H1 (cell line): ENCODE data around the gene SSTR3. TPM values are rescaled to one million over a fixed set of nuclear protein-coding genes. Genes with fewer than 3 reads are reported as not detected.

ENCODE experiments used
- CTCF ChIA-PET: fragments of 300-600 bp; sonication (Branson Sonifier 250); formaldehyde crosslinking; loops from one replicate; lab custom pipeline; 2021; ENCODE audit not compliant: partially characterized antibody; lab: Charles Lee
- POLR2A ChIA-PET: fragments of 300-600 bp; sonication (Branson Sonifier 250); formaldehyde crosslinking; loops from one replicate; lab custom pipeline; 2021; ENCODE audit warnings: inconsistent platforms; ENCODE audit not compliant: partially characterized antibody; lab: Charles Lee
- DNase-seq, 2 experiments: peaks; one replicate each; pipeline versions ENCODE4 v3.0.0 to v3.0.0-alpha.2; 2010 to 2022; ENCODE audit warnings: low spot score in 2 of 2, low read depth in 1 of 2, mixed read lengths in 1 of 2
- FAIRE-seq: peaks from 2 replicates; lab custom pipeline; 2011; peaks lifted over from hg19 to GRCh38; lab: Jason Lieb, UNC
- H2AFZ ChIP-seq: 2 replicates; pipeline ENCODE4 v1.8.1; 2012; ENCODE audit warnings: low read length, inconsistent platforms
- H2AK5ac ChIP-seq: 2 replicates; pipeline ENCODE4 v1.6.1; 2013; ENCODE audit warnings: low read depth, low read length
- H2BK120ac ChIP-seq: replicated peaks from 2 replicates; pipeline ENCODE3; 2013; ENCODE audit warnings: low read depth, low read length, inconsistent platforms
- H2BK12ac ChIP-seq: 2 replicates; pipeline ENCODE4 v1.6.1; 2013; ENCODE audit warnings: low read depth, low read length
- H2BK15ac ChIP-seq: 2 replicates; pipeline ENCODE4 v1.6.1; 2013; ENCODE audit warnings: low read length
- H2BK20ac ChIP-seq: 2 replicates; pipeline ENCODE4 v1.6.1; 2013; ENCODE audit warnings: low read length
- H2BK5ac ChIP-seq: 2 replicates; pipeline ENCODE4 v1.6.1; 2013; ENCODE audit warnings: low read depth, low read length
- H3K14ac ChIP-seq: 2 replicates; pipeline ENCODE4 v1.6.1; 2013; ENCODE audit warnings: inconsistent platforms; ENCODE audit not compliant: insufficient read length
- H3K18ac ChIP-seq: 2 replicates; pipeline ENCODE4 v1.6.1; 2013; ENCODE audit warnings: low read length; ENCODE audit errors: extremely low read depth
- H3K23ac ChIP-seq: 2 replicates; pipeline ENCODE4 v1.6.1; 2013; ENCODE audit warnings: inconsistent platforms; ENCODE audit not compliant: insufficient read length
- H3K23me2 ChIP-seq: 2 replicates; pipeline ENCODE4 v1.6.1; 2013; ENCODE audit warnings: low read depth, low read length
- H3K27ac ChIP-seq: 2 replicates; pipeline ENCODE4 v1.6.1; 2011; ENCODE audit warnings: low read depth, low read length, inconsistent platforms
- H3K27me3 ChIP-seq, 4 experiments: replicated peaks in 1 of 4; 1 replicate in 1 of 4; 2 replicates in 3 of 4; pipeline versions ENCODE4 v1.6.1 to v1.8.1; 2011 to 2013; ENCODE audit warnings: low read length in 3 of 4, mild to moderate bottlenecking in 3 of 4, inconsistent platforms in 2 of 4, mixed read lengths in 2 of 4, moderate library complexity in 1 of 4; ENCODE audit not compliant: control insufficient read depth in 3 of 4, insufficient read depth in 3 of 4; ENCODE audit errors: extremely low read depth in 1 of 4
- H3K36me3 ChIP-seq, 4 experiments: 2 replicates each; pipeline versions ENCODE4 v1.6.1 to v1.8.1; 2011 to 2013; ENCODE audit warnings: mild to moderate bottlenecking in 4 of 4, low read length in 3 of 4, moderate library complexity in 2 of 4, control low read depth in 1 of 4, inconsistent platforms in 1 of 4; ENCODE audit not compliant: insufficient read depth in 4 of 4, control insufficient read depth in 2 of 4
- H3K4ac ChIP-seq: replicated peaks from 2 replicates; pipeline ENCODE3; 2013; ENCODE audit warnings: low read length, low read depth, mixed read lengths, inconsistent platforms; ENCODE audit not compliant: insufficient read length
- H3K4me1 ChIP-seq, 4 experiments: replicated peaks in 1 of 4; 1 replicate in 1 of 4; 2 replicates in 3 of 4; pipeline versions ENCODE4 v1.6.1 to v1.8.1; 2011 to 2013; ENCODE audit warnings: low read length in 3 of 4, inconsistent platforms in 2 of 4, mixed read lengths in 1 of 4; ENCODE audit not compliant: insufficient read depth in 4 of 4, control insufficient read depth in 3 of 4
- H3K4me2 ChIP-seq, 2 experiments: 2 replicates each; pipeline versions ENCODE4 v1.6.1 to v1.8.1; 2011 to 2013; ENCODE audit warnings: low read depth in 2 of 2, low read length in 2 of 2, control low read depth in 1 of 2, inconsistent platforms in 1 of 2, mild to moderate bottlenecking in 1 of 2; ENCODE audit not compliant: insufficient read depth in 1 of 2
- H3K4me3 ChIP-seq, 4 experiments: fragments of 200-600, 300-600 bp in 1 of 4; sonication (generic), shearing (Covaris generic), sonication (Bioruptor Twin) in 1 of 4; 2 replicates each; pipeline versions ENCODE4 v1.5.1 to v1.8.1; 2011 to 2016; ENCODE audit warnings: low read length in 4 of 4, low read depth in 3 of 4, control low read depth in 2 of 4, inconsistent platforms in 2 of 4, mild to moderate bottlenecking in 2 of 4, mixed read lengths in 1 of 4, moderate library complexity in 1 of 4; ENCODE audit not compliant: insufficient read depth in 2 of 4; ENCODE audit errors: extremely low read depth in 1 of 4
- H3K56ac ChIP-seq: replicated peaks from 2 replicates; pipeline ENCODE3; 2013; ENCODE audit warnings: low read depth, mild to moderate bottlenecking, mixed read lengths, low read length, inconsistent platforms; ENCODE audit not compliant: insufficient read length
- H3K79me1 ChIP-seq: 2 replicates; pipeline ENCODE4 v1.6.1; 2013; ENCODE audit warnings: low read depth, low read length, control low read depth
- H3K79me2 ChIP-seq, 2 experiments: 2 replicates each; pipeline versions ENCODE4 v1.6.1 to v1.8.1; 2012 to 2013; ENCODE audit warnings: low read length in 2 of 2, mild to moderate bottlenecking in 2 of 2, inconsistent platforms in 1 of 2; ENCODE audit not compliant: insufficient read depth in 2 of 2, control insufficient read depth in 1 of 2
- H3K9ac ChIP-seq, 4 experiments: replicated peaks in 1 of 4; 1 replicate in 1 of 4; 2 replicates in 3 of 4; pipeline versions ENCODE4 v1.6.1 to v1.8.1; 2011 to 2013; ENCODE audit warnings: low read depth in 3 of 4, low read length in 3 of 4, control low read depth in 2 of 4, mild to moderate bottlenecking in 2 of 4, moderate library complexity in 2 of 4, inconsistent platforms in 1 of 4; ENCODE audit errors: extremely low read depth in 1 of 4
- H3K9me3 ChIP-seq, 2 experiments: 2 replicates each; pipeline versions ENCODE4 v1.6.1 to v1.8.1; 2012 to 2013; ENCODE audit warnings: mild to moderate bottlenecking in 2 of 2, moderate library complexity in 2 of 2, control low read depth in 1 of 2, inconsistent platforms in 1 of 2, low read depth in 1 of 2, low read length in 1 of 2, mixed read lengths in 1 of 2; ENCODE audit not compliant: insufficient read depth in 2 of 2
- H4K20me1 ChIP-seq, 2 experiments: replicated peaks in 1 of 2; 2 replicates each; pipeline versions ENCODE3 to v1.8.1; 2011 to 2013; ENCODE audit warnings: inconsistent platforms in 2 of 2, low read length in 2 of 2, mild to moderate bottlenecking in 1 of 2; ENCODE audit not compliant: insufficient read depth in 2 of 2, control insufficient read depth in 1 of 2
- H4K5ac ChIP-seq: 2 replicates; pipeline ENCODE4 v1.6.1; 2013; ENCODE audit warnings: low read length, low read depth, mixed read lengths, inconsistent platforms; ENCODE audit not compliant: insufficient read length
- H4K8ac ChIP-seq: 2 replicates; pipeline ENCODE4 v1.8.0; 2013; ENCODE audit warnings: mild to moderate bottlenecking, moderate library complexity, low read length, inconsistent platforms; ENCODE audit not compliant: insufficient read depth; ENCODE audit errors: extremely low read depth
- H4K91ac ChIP-seq: replicated peaks from 2 replicates; pipeline ENCODE3; 2013; ENCODE audit warnings: low read length, mixed read lengths, inconsistent platforms; ENCODE audit not compliant: insufficient read length
- ATF2 ChIP-seq: IDR thresholded peaks from 2 replicates; pipeline ENCODE4 v1.6.1; 2012; ENCODE audit warnings: low read length, inconsistent platforms
- HDAC2 ChIP-seq, 2 experiments: fragments of 300-600 bp in 1 of 2; sonication (generic) in 1 of 2; IDR thresholded peaks; 2 replicates each; pipeline ENCODE4 v1.6.1; 2011 to 2012; ENCODE audit warnings: low read depth in 2 of 2, low read length in 2 of 2, mild to moderate bottlenecking in 2 of 2, moderate library complexity in 2 of 2, borderline replicate concordance in 1 of 2, inconsistent platforms in 1 of 2
- KDM4A ChIP-seq: IDR thresholded peaks from one replicate; pipeline ENCODE4 v1.7.1; 2012; ENCODE audit warnings: low read depth, mild to moderate bottlenecking, moderate library complexity, low read length, inconsistent platforms; ENCODE audit not compliant: severe bottlenecking
- KDM5A ChIP-seq: fragments of 200-600 bp; IDR thresholded peaks from 2 replicates; pipeline ENCODE4 v1.7.1; 2012; ENCODE audit warnings: mild to moderate bottlenecking, low read length, inconsistent platforms, mixed read lengths
- SP1 ChIP-seq: IDR thresholded peaks from 2 replicates; pipeline ENCODE4 v1.6.1; 2011; ENCODE audit warnings: low read depth, low read length
- WGBS, 2 experiments: shearing (Covaris generic) in 1 of 2; methylation state at CpG; one replicate each; pipeline versions ENCODE4 v1.1.6 to v1.1.7; 2013 to 2015; ENCODE audit warnings: low lambda C conversion rate in 2 of 2, mixed read lengths in 2 of 2, inconsistent platforms in 1 of 2, low coverage in 1 of 2, missing lambda C conversion rate in 1 of 2; ENCODE audit not compliant: insufficient replicate concordance in 2 of 2, insufficient coverage in 1 of 2, insufficient read length in 1 of 2; ENCODE audit errors: extremely low coverage in 1 of 2, missing lambda C conversion rate in 1 of 2; 5-methylcytosine and 5-hydroxymethylcytosine counted together
- polyA plus RNA-seq, 7 experiments: library from polyadenylated mRNA; depleted of rRNA in 3 of 7; stranded (reverse) in 5 of 7; unstranded in 2 of 7; fragments of >200 nt in 5 of 7; fragments of 200-250 nt in 2 of 7; gene quantifications; 1 replicate in 5 of 7; 2 replicates in 1 of 7; 4 replicates in 1 of 7; pipeline versions ENCODE4 v1.2.1 to v1.2.3, GENCODE V29; 2011 to 2013; ENCODE audit warnings: missing spikeins in 2 of 7, mixed read lengths in 2 of 7
- total RNA-seq: library from RNA; stranded (reverse); fragmentation: NEBNext Ultra II Directional; extraction: Animal tissue kit (Norgen Biotek cat#: 25700); gene quantifications from 2 replicates; pipeline ENCODE4 v1.2.1, GENCODE V29; 2021

SSTR3 gene
- total and polyA plus RNA-seq, 2 of the 8 experiments (the other 6 are each of a cell fraction or from before 2014, with no cell fraction given) = 0.22 to 0.77 TPM

- no peak for FAIRE-seq
- no peak overlapping the region; a peak in 1 of 7 replicates for H3K9ac ChIP-seq
Observed at GRCh38 chr22:37196539-37197450, 15.5 kb downstream of the SSTR3 start.

More at GRCh38 chr22:37196539-37197450, 15.5 kb downstream of the SSTR3 start:
- Histone ChIP-seq H3K36me3 (no peaks in the 10 kb centered on the region), H4K5ac (no peak overlapping the region), H3K79me1 (no peaks in the 10 kb centered on the region), H2AK5ac (no peak overlapping the region), H3K4ac (no peak overlapping the region), H3K9me3 (peaks cover 4 to 6% of the 10 kb centered on the region in 2 experiments; a peak in 3 of 4 replicates), H3K4me1 (peaks cover 3 to 19% (median 10%) of the 10 kb centered on the region in 4 experiments; a peak in 5 of 7 replicates), H4K91ac (no peak overlapping the region), H3K27me3 (no peaks in the 10 kb centered on the region), H3K14ac (no peak overlapping the region), H4K8ac (no peak overlapping the region), H2AFZ (no peak overlapping the region), H3K79me2 (no peaks in the 10 kb centered on the region), H3K56ac (no peak overlapping the region), H4K20me1 (peaks cover 0 to 4% of the 10 kb centered on the region in 2 experiments), H3K27ac (no peak overlapping the region), H2BK5ac (no peak overlapping the region), H3K23ac (no peak overlapping the region), H3K18ac (no peak overlapping the region), H2BK12ac (peak overlapping the region; percentile 50; the same call in 1 of the 2 replicates), H2BK120ac (no peak overlapping the region), H3K23me2 (peaks cover 5% of the 10 kb centered on the region), H2BK20ac (0 out of 2 replicates have a peak overlapping the region, but pooled peaks have one; percentile 48), H3K4me3 (no peak overlapping the region), H3K4me2 (no peak overlapping the region), H2BK15ac (no peak overlapping the region)
- ChIA-PET CTCF (interaction anchor here (0.6 to 7.7 kb wide), 30 partner anchors 9 to 260 kb away, joined by 3 to 77 read pairs (median 4); partner anchors contain the start of gene C1QTNF6), POLR2A (interaction anchor here (1.2 to 1.7 kb wide), 3 partner anchors 9 to 25 kb away, joined by 3 to 14 read pairs (median 4); partner anchors contain the start of gene C1QTNF6)
- TF ChIP-seq SP1 = no peak
- TF ChIP-seq KDM5A = no peak
- no peak for TF ChIP-seq HDAC2 (IDR thresholded peaks at IDR 0.05; ENCODE audit: borderline replicate concordance in 1 of 2, low read depth in 2 of 2, low read length in 2 of 2)
- no peak for TF ChIP-seq KDM4A
- TF ChIP-seq ATF2 = no peak
- WGBS, 2 experiments = 80% methylated on average over 14 of the region's 14 CpGs; no CpG with 5 or more reads in 1 of the 2 experiments
- no peak for DNase-seq
